ENCODE results near the gene CHMP4A.

The CHMP4A gene

GRCh38 chr14:24258548-24259265 lies 45.4 kb upstream of the CHMP4A start:
- TF ChIP-seq CTCF (IDR thresholded peaks at IDR 0.05; ENCODE audit: insufficient read depth, low read depth, low read length, missing control alignments): no peak
- H3K4me3 ChIP-seq (ENCODE audit: low read depth, low read length): no peak overlapping the region
- no peak for DNase-seq (ENCODE audit: low read depth)

GRCh38 chr14:24258119-24258518 lies 44.8 kb upstream of the CHMP4A start:
- no peak overlapping the region for H3K4me3 ChIP-seq (ENCODE audit: low read depth, low read length)
- no peak for DNase-seq (ENCODE audit: low read depth)
- TF ChIP-seq CTCF (IDR thresholded peaks at IDR 0.05; ENCODE audit: insufficient read depth, low read depth, low read length, missing control alignments): no peak

- TF ChIP-seq CTCF (IDR thresholded peaks at IDR 0.05; ENCODE audit: insufficient read depth, low read depth, low read length, missing control alignments): no peak
- H3K4me3 ChIP-seq (ENCODE audit: low read depth, low read length): no peak overlapping the region
- DNase-seq (ENCODE audit: low read depth): no peak
Measured at GRCh38 chr14:24256960-24257359, 43.7 kb upstream of the CHMP4A start.

- TF ChIP-seq CTCF (IDR thresholded peaks at IDR 0.05; ENCODE audit: insufficient read depth, low read depth, low read length, missing control alignments): no peak
- DNase-seq (ENCODE audit: low read depth): no peak
- no peak overlapping the region for H3K4me3 ChIP-seq (ENCODE audit: low read depth, low read length)
Measured at GRCh38 chr14:24255931-24256711, 42.8 kb upstream of the CHMP4A start.

GRCh38 chr14:24255438-24255837 lies 42.1 kb upstream of the CHMP4A start:
- no peak overlapping the region for H3K4me3 ChIP-seq (ENCODE audit: low read depth, low read length)
- no peak for DNase-seq (ENCODE audit: low read depth)
- no peak for TF ChIP-seq CTCF (IDR thresholded peaks at IDR 0.05; ENCODE audit: insufficient read depth, low read depth, low read length, missing control alignments)

GRCh38 chr14:24254630-24255392 lies 41.5 kb upstream of the CHMP4A start:
- TF ChIP-seq CTCF (IDR thresholded peaks at IDR 0.05; ENCODE audit: insufficient read depth, low read depth, low read length, missing control alignments): no peak
- no peak overlapping the region for H3K4me3 ChIP-seq (ENCODE audit: low read depth, low read length)
- DNase-seq (ENCODE audit: low read depth): no peak
